ENCODE results near the gene GPR17. TPM values are rescaled to one million over a fixed set of nuclear protein-coding genes. Genes with fewer than 3 reads are reported as not detected.

Gene GPR17
- total and polyA plus RNA-seq, 2 experiments from 2014 or later, result not detected

DNA sequence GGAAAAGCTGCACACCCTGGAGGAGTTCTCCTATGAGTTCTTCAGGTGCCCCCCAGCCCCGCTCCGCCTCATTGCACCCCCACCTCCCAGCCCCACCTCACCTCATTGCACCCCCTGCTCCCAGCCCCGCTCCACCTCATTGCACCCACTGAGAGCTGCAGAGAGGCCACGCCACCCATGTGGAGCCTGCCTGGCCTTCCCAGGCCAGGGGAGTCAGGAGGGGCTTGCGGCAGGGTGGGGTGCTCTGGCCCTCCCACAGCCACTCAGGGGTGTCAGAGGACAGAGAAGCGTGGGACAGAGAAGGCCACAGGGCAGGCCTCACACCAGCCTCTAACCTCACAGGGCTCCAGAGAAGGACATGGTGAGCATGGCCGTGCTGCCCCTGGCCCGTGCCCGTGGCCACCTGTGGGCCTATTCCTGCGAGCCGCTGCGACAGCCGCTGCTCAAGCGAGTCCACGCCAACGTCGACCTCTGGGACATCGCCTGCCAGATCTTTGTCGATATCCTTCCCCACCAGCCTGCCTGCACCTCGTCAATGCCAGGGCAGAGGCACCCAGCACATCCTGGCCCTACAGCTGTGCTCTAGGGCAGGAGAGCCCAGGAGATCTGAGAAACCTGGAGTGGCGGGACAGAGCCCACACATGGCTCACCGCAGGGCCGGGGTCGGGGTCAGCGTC is 15.0 kb upstream of the GPR17 start:
- Histone ChIP-seq H3K4me2 (no peak overlapping the region), H3K27me3 (ENCODE audit: insufficient read depth) (no peaks in the 10 kb centered on the region), H2AFZ (no peak overlapping the region), H3K36me3 (ENCODE audit: insufficient read depth) (no peaks in the 10 kb centered on the region), H3K9me2 (ENCODE audit: insufficient read depth) (no peaks in the 10 kb centered on the region), H3K4me3 (no peak overlapping the region), H4K20me1 (replicated peaks; ENCODE audit: insufficient read depth) (no peaks in the 10 kb centered on the region), H3K27ac (ENCODE audit: low read depth) (no peak overlapping the region), H3K79me2 (replicated peaks; ENCODE audit: insufficient read depth) (no peaks in the 10 kb centered on the region), H3F3A (replicated peaks; ENCODE audit: low read depth) (no peaks in the 10 kb centered on the region), H3K4me1 (ENCODE audit: insufficient read depth) (no peaks in the 10 kb centered on the region)
- no peak for ATAC-seq
- peaks cover 1% of the 10 kb centered on the region for H3K27me3 Mint-ChIP-seq (ENCODE audit: insufficient read depth, low read depth, poor library complexity)
- H3K27ac Mint-ChIP-seq, result no peak overlapping the region
- H3K9me3 Mint-ChIP-seq, result no peaks in the 10 kb centered on the region
- no peak for DNase-seq (ENCODE audit: low spot score)
- no peak for TF ChIP-seq ZNF331 (CRISPR knock-in tag; IDR thresholded peaks at IDR 0.05; ENCODE audit: low read depth)
- no peak for TF ChIP-seq STAT1 (IDR thresholded peaks at IDR 0.05; ENCODE audit: unreplicated experiment)
- no peak for TF ChIP-seq REST (IDR thresholded peaks at IDR 0.05; ENCODE audit: unreplicated experiment)
- TF ChIP-seq JUNB (IDR thresholded peaks at IDR 0.05; ENCODE audit: unreplicated experiment), result no peak
- no peak for TF ChIP-seq EZH2phosphoT487 (IDR thresholded peaks at IDR 0.05; ENCODE audit: unreplicated experiment)
- no peak for TF ChIP-seq EZH2 (IDR thresholded peaks at IDR 0.05; ENCODE audit: low read depth, unreplicated experiment)
- TF ChIP-seq, protein P1, sequence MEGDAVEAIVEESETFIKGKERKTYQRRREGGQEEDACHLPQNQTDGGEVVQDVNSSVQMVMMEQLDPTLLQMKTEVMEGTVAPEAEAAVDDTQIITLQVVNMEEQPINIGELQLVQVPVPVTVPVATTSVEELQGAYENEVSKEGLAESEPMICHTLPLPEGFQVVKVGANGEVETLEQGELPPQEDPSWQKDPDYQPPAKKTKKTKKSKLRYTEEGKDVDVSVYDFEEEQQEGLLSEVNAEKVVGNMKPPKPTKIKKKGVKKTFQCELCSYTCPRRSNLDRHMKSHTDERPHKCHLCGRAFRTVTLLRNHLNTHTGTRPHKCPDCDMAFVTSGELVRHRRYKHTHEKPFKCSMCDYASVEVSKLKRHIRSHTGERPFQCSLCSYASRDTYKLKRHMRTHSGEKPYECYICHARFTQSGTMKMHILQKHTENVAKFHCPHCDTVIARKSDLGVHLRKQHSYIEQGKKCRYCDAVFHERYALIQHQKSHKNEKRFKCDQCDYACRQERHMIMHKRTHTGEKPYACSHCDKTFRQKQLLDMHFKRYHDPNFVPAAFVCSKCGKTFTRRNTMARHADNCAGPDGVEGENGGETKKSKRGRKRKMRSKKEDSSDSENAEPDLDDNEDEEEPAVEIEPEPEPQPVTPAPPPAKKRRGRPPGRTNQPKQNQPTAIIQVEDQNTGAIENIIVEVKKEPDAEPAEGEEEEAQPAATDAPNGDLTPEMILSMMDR (conservative IDR thresholded peaks at IDR 0.05; ENCODE audit: low read depth in 2 of 2), result no peak
- TF ChIP-seq, protein P2, sequence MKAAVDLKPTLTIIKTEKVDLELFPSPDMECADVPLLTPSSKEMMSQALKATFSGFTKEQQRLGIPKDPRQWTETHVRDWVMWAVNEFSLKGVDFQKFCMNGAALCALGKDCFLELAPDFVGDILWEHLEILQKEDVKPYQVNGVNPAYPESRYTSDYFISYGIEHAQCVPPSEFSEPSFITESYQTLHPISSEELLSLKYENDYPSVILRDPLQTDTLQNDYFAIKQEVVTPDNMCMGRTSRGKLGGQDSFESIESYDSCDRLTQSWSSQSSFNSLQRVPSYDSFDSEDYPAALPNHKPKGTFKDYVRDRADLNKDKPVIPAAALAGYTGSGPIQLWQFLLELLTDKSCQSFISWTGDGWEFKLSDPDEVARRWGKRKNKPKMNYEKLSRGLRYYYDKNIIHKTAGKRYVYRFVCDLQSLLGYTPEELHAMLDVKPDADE (IDR thresholded peaks at IDR 0.05), result no peak
- no peak for TF ChIP-seq CREB1 (CRISPR knock-in tag; IDR thresholded peaks at IDR 0.05; ENCODE audit: low read depth)
- TF ChIP-seq ZNF114 (CRISPR knock-in tag; IDR thresholded peaks at IDR 0.05), result no peak
- no peak for TF ChIP-seq POLR2AphosphoS5 (IDR thresholded peaks at IDR 0.05; ENCODE audit: low read depth)
- no peak for TF ChIP-seq ZNF462 (CRISPR knock-in tag; IDR thresholded peaks at IDR 0.05)
- no peak for TF ChIP-seq NANOG (IDR thresholded peaks at IDR 0.05; ENCODE audit: borderline replicate concordance)
- no peaks in the 10 kb centered on the region for H3K36me3 Mint-ChIP-seq (ENCODE audit: low read depth)
- H3K4me1 Mint-ChIP-seq, result peaks cover 1% of the 10 kb centered on the region; the same call in 2 of the 3 replicates
- no peak overlapping the region for H3K4me3 Mint-ChIP-seq

Measured in GM23338 (cell line).